Measurements from ENCODE around the gene SLC39A6. TPM values are rescaled to one million over a fixed set of nuclear protein-coding genes. Genes with fewer than 3 reads are reported as not detected.

SLC39A6 gene
- total RNA-seq, 6 experiments from 2014 or later = 62.4 to 76.4 (median 71.1) TPM

GRCh38 chr18:36109737-36110136, 19.4 kb downstream of the SLC39A6 start:
- no peak for TF ChIP-seq CTCF (IDR thresholded peaks at IDR 0.05)
- no peak for DNase-seq
- H3K36me3 Mint-ChIP-seq (ENCODE audit: low read depth) = peaks cover 21% of the 10 kb centered on the region
- H3K4me1 Mint-ChIP-seq (ENCODE audit: low read depth) = peaks cover 5% of the 10 kb centered on the region
- H3K4me3 Mint-ChIP-seq = no peak overlapping the region
- no peak overlapping the region for H3K27ac Mint-ChIP-seq
- no peaks in the 10 kb centered on the region for H3K9me3 Mint-ChIP-seq
- H3K27me3 Mint-ChIP-seq (ENCODE audit: insufficient read depth) = no peaks in the 10 kb centered on the region

- Mint-ChIP-seq H3K36me3 (ENCODE audit: low read depth) (peaks cover 15% of the 10 kb centered on the region), H3K4me1 (ENCODE audit: low read depth) (peaks cover 8% of the 10 kb centered on the region), H3K27me3 (ENCODE audit: insufficient read depth) (no peaks in the 10 kb centered on the region), H3K4me3 (no peak overlapping the region), H3K9me3 (0 out of 2 replicates have a peak, but pooled peaks cover 3% of the 10 kb centered on the region), H3K27ac (no peak overlapping the region)
- no peak for TF ChIP-seq CTCF (IDR thresholded peaks at IDR 0.05)
- no peak for DNase-seq
Observed at GRCh38 chr18:36108601-36109000, 20.5 kb downstream of the SLC39A6 start.

GRCh38 chr18:36108196-36108595, 20.9 kb downstream of the SLC39A6 start:
- H3K9me3 Mint-ChIP-seq = peaks cover 7% of the 10 kb centered on the region; the same call in 1 of the 2 replicates
- DNase-seq = no peak
- no peak overlapping the region for H3K27ac Mint-ChIP-seq
- TF ChIP-seq CTCF (IDR thresholded peaks at IDR 0.05) = no peak
- peaks cover 17% of the 10 kb centered on the region for H3K36me3 Mint-ChIP-seq (ENCODE audit: low read depth)
- H3K4me1 Mint-ChIP-seq (ENCODE audit: low read depth) = peaks cover 12% of the 10 kb centered on the region
- no peaks in the 10 kb centered on the region for H3K27me3 Mint-ChIP-seq (ENCODE audit: insufficient read depth)
- H3K4me3 Mint-ChIP-seq = no peak overlapping the region

GRCh38 chr18:36107477-36107876, 21.7 kb downstream of the SLC39A6 start:
- DNase-seq = no peak
- H3K4me1 Mint-ChIP-seq (ENCODE audit: low read depth) = peaks cover 16% of the 10 kb centered on the region
- no peak overlapping the region for H3K27ac Mint-ChIP-seq
- no peaks in the 10 kb centered on the region for H3K27me3 Mint-ChIP-seq (ENCODE audit: insufficient read depth)
- H3K9me3 Mint-ChIP-seq = peaks cover 14% of the 10 kb centered on the region
- no peak for TF ChIP-seq CTCF (IDR thresholded peaks at IDR 0.05)
- no peak overlapping the region for H3K4me3 Mint-ChIP-seq
- peaks cover 18% of the 10 kb centered on the region for H3K36me3 Mint-ChIP-seq (ENCODE audit: low read depth)

- peaks cover 16% of the 10 kb centered on the region for H3K4me1 Mint-ChIP-seq (ENCODE audit: low read depth)
- no peak for DNase-seq
- H3K4me3 Mint-ChIP-seq = no peak overlapping the region
- H3K36me3 Mint-ChIP-seq (ENCODE audit: low read depth) = peaks cover 10% of the 10 kb centered on the region; the same call in 1 of the 2 replicates
- no peak for TF ChIP-seq CTCF (IDR thresholded peaks at IDR 0.05)
- no peak overlapping the region for H3K27ac Mint-ChIP-seq
- H3K9me3 Mint-ChIP-seq = peaks cover 21% of the 10 kb centered on the region
- no peaks in the 10 kb centered on the region for H3K27me3 Mint-ChIP-seq (ENCODE audit: insufficient read depth)
Observed at GRCh38 chr18:36104749-36105148, 24.4 kb downstream of the SLC39A6 start.

- no peak for TF ChIP-seq CTCF (IDR thresholded peaks at IDR 0.05)
- peaks cover 22% of the 10 kb centered on the region for H3K4me1 Mint-ChIP-seq (ENCODE audit: low read depth)
- H3K9me3 Mint-ChIP-seq = peaks cover 21% of the 10 kb centered on the region
- no peak overlapping the region for H3K4me3 Mint-ChIP-seq
- H3K36me3 Mint-ChIP-seq (ENCODE audit: low read depth) = peaks cover 6% of the 10 kb centered on the region; the same call in 1 of the 2 replicates
- no peaks in the 10 kb centered on the region for H3K27me3 Mint-ChIP-seq (ENCODE audit: insufficient read depth)
- H3K27ac Mint-ChIP-seq = no peak overlapping the region
- no peak for DNase-seq
Observed at GRCh38 chr18:36101943-36102342, 27.2 kb downstream of the SLC39A6 start.

Data from HFFc6 (cell line).